Embryonic facial prominence (tissue), 1 donor: ENCODE results near the gene UNC5A.

Experiments
- DNase-seq: peaks from one replicate; pipeline ENCODE4 v3.0.0-alpha.2; 2016; ENCODE audit errors: extremely low spot score

UNC5A gene

GRCh38 chr5:176810081-176810597, at the start of gene UNC5A:
Gene UNC5A, plus strand, starts transcription at chr5:176810559. Its CDS starts 192 bp downstream, at chr5:176810751.
- DNase-seq, result no peak

- no peak for DNase-seq
These were observed 48.6 kb upstream of the UNC5A start for GRCh38 chr5:176761755-176762154.

GRCh38 chr5:176762489-176762888, 47.9 kb upstream of the UNC5A start:
- DNase-seq, result no peak

GRCh38 chr5:176765687-176766086, 44.7 kb upstream of the UNC5A start:
- no peak for DNase-seq

GRCh38 chr5:176768174-176768970, 42.0 kb upstream of the UNC5A start:
- no peak for DNase-seq

- no peak for DNase-seq
These were observed 40.4 kb upstream of the UNC5A start for GRCh38 chr5:176769911-176770310.

GRCh38 chr5:176770431-176770830, 39.9 kb upstream of the UNC5A start:
- DNase-seq, result no peak

GRCh38 chr5:176771102-176771845, 39.1 kb upstream of the UNC5A start:
- no peak for DNase-seq

- no peak for DNase-seq
These were observed 37.8 kb upstream of the UNC5A start for GRCh38 chr5:176772271-176773210.

GRCh38 chr5:176773408-176774035, 36.8 kb upstream of the UNC5A start:
- DNase-seq, result no peak

GRCh38 chr5:176774216-176775171, 35.9 kb upstream of the UNC5A start:
- no peak for DNase-seq

GRCh38 chr5:176775409-176775808, 35.0 kb upstream of the UNC5A start:
- DNase-seq, result no peak

GRCh38 chr5:176776141-176776865, 34.1 kb upstream of the UNC5A start:
- DNase-seq, result no peak

GRCh38 chr5:176776916-176777315, 33.4 kb upstream of the UNC5A start:
- DNase-seq, result no peak

- no peak for DNase-seq
These were observed 31.4 kb upstream of the UNC5A start for GRCh38 chr5:176778921-176779465.

GRCh38 chr5:176779537-176779936, 30.8 kb upstream of the UNC5A start:
- no peak for DNase-seq

GRCh38 chr5:176780176-176781053, 29.9 kb upstream of the UNC5A start:
- DNase-seq, result no peak

GRCh38 chr5:176781054-176781375, 29.3 kb upstream of the UNC5A start:
- DNase-seq, result no peak
